Neural progenitor cell (in vitro differentiated cells): ENCODE results near the gene PHF20. TPM values are rescaled to one million over a fixed set of nuclear protein-coding genes. Genes with fewer than 3 reads are reported as not detected.

Source experiments
- DNase-seq: peaks from one replicate; pipeline ENCODE4 v3.0.0-alpha.2; 2016; ENCODE audit warnings: low spot score
- H2AFZ ChIP-seq: fragments of 200-600 bp; sonication (generic); replicated peaks from 2 replicates; pipeline ENCODE4 v1.6.1; 2016; ENCODE audit warnings: antibody characterized with exemption
- H3F3A ChIP-seq: fragments of 200-600 bp; sonication (generic); 2 replicates; pipeline ENCODE4 v1.6.1; 2016; ENCODE audit warnings: antibody characterized with exemption, low read depth
- H3K27ac ChIP-seq: fragments of 200-600 bp; sonication (generic); 2 replicates; pipeline ENCODE4 v1.5.1; 2016; ENCODE audit warnings: mild to moderate bottlenecking
- H3K27me3 ChIP-seq: fragments of 200-600 bp; sonication (generic); 2 replicates; pipeline ENCODE4 v1.6.1; 2016; ENCODE audit warnings: mild to moderate bottlenecking, moderate library complexity
- H3K36me3 ChIP-seq: fragments of 200-600 bp; sonication (generic); 2 replicates; pipeline ENCODE4 v1.5.1; 2016
- H3K4me1 ChIP-seq: fragments of 200-600 bp; sonication (generic); 2 replicates; pipeline ENCODE4 v1.6.1; 2016; ENCODE audit warnings: mixed run types
- H3K4me2 ChIP-seq: fragments of 200-600 bp; sonication (generic); 2 replicates; pipeline ENCODE4 v1.6.1; 2016
- H3K4me3 ChIP-seq: fragments of 200-600 bp; sonication (generic); 2 replicates; pipeline ENCODE4 v1.5.1; 2016
- H3K79me2 ChIP-seq: fragments of 200-600 bp; sonication (generic); 2 replicates; pipeline ENCODE4 v1.6.1; 2016; ENCODE audit warnings: low read depth
- H3K9ac ChIP-seq: fragments of 200-600 bp; sonication (generic); 2 replicates; pipeline ENCODE4 v1.6.1; 2016
- H3K9me3 ChIP-seq: fragments of 200-600 bp; sonication (generic); 2 replicates; pipeline ENCODE4 v1.5.1; 2016; ENCODE audit warnings: low read depth
- H4K20me1 ChIP-seq: fragments of 200-600 bp; sonication (generic); 2 replicates; pipeline ENCODE4 v1.6.1; 2016; ENCODE audit warnings: low read depth
- H3K27ac Mint-ChIP-seq: 3 replicates; pipeline ENCODE4 v1.8.0; 2021; ENCODE audit warnings: mixed read lengths
- H3K27me3 Mint-ChIP-seq: 2 replicates; pipeline ENCODE4 v1.8.0; 2022; ENCODE audit warnings: low read depth, mild to moderate bottlenecking, inconsistent platforms, moderate library complexity, mixed read lengths; ENCODE audit not compliant: insufficient read depth
- H3K36me3 Mint-ChIP-seq: 3 replicates; pipeline ENCODE4 v1.8.0; 2021; ENCODE audit warnings: mixed read lengths
- H3K4me1 Mint-ChIP-seq: 3 replicates; pipeline ENCODE4 v1.8.0; 2021; ENCODE audit warnings: mixed read lengths
- H3K4me3 Mint-ChIP-seq: 3 replicates; pipeline ENCODE4 v1.8.0; 2021; ENCODE audit warnings: mild to moderate bottlenecking, moderate library complexity, mixed read lengths
- H3K9me3 Mint-ChIP-seq: 3 replicates; pipeline ENCODE4 v1.8.0; 2020; ENCODE audit warnings: mixed read lengths
- CTCF ChIP-seq: fragments of 200-600 bp; sonication (generic); IDR thresholded peaks from 2 replicates; pipeline ENCODE4 v1.5.1; 2017; ENCODE audit warnings: antibody characterized with exemption, mild to moderate bottlenecking
- EZH2 ChIP-seq: fragments of 200-600 bp; sonication (generic); IDR thresholded peaks from 2 replicates; pipeline ENCODE4 v1.6.1; 2017; ENCODE audit warnings: antibody characterized with exemption, mild to moderate bottlenecking, moderate library complexity
- EZH2phosphoT487 ChIP-seq: fragments of 200-600 bp; sonication (generic); IDR thresholded peaks from 2 replicates; pipeline ENCODE4 v1.6.1; 2017; ENCODE audit warnings: antibody characterized with exemption
- total RNA-seq: library from RNA; depleted of rRNA; stranded (reverse); fragments of >200 nt; gene quantifications from 2 replicates; pipeline ENCODE4 v1.2.3, GENCODE V29; 2015; ENCODE audit warnings: low replicate concordance

Gene PHF20
- total RNA-seq, 1 donor from 2014 or later: 54.7 TPM

- peaks cover 32% of the 10 kb centered on the region for H3K36me3 Mint-ChIP-seq
- H3K27ac Mint-ChIP-seq: no peak overlapping the region
These were observed 44.7 kb upstream of the PHF20 start for GRCh38 chr20:35726842-35727711.

GRCh38 chr20:35729283-35729807 lies 42.5 kb upstream of the PHF20 start:
- Histone ChIP-seq H3K9ac (no peak overlapping the region), H2AFZ (no peak overlapping the region), H3K79me2 (peaks cover 100% of the 10 kb centered on the region), H3K36me3 (peaks cover 55% of the 10 kb centered on the region), H3K4me1 (no peaks in the 10 kb centered on the region), H3K27ac (no peak overlapping the region), H3K4me2 (no peak overlapping the region), H3K27me3 (no peaks in the 10 kb centered on the region), H3F3A (peaks cover 41% of the 10 kb centered on the region), H4K20me1 (peaks cover 97% of the 10 kb centered on the region), H3K4me3 (no peak overlapping the region), H3K9me3 (no peaks in the 10 kb centered on the region)
- Mint-ChIP-seq H3K27ac (no peak overlapping the region), H3K4me3 (no peak overlapping the region), H3K27me3 (no peaks in the 10 kb centered on the region), H3K4me1 (no peaks in the 10 kb centered on the region), H3K36me3 (peaks cover 34% of the 10 kb centered on the region), H3K9me3 (no peaks in the 10 kb centered on the region)
- DNase-seq: no peak
- TF ChIP-seq EZH2 (no peak), CTCF (no peak), EZH2phosphoT487 (no peak)

More at GRCh38 chr20:35726842-35727711, 44.7 kb upstream of the PHF20 start:
- Mint-ChIP-seq H3K4me3 (no peak overlapping the region), H3K27me3 (no peaks in the 10 kb centered on the region), H3K9me3 (no peaks in the 10 kb centered on the region), H3K4me1 (no peaks in the 10 kb centered on the region)
- Histone ChIP-seq H3K4me1 (no peaks in the 10 kb centered on the region), H2AFZ (no peak overlapping the region), H3K4me2 (no peak overlapping the region), H3K27ac (no peak overlapping the region), H3K9ac (no peak overlapping the region), H3K9me3 (no peaks in the 10 kb centered on the region), H3F3A (peaks cover 38% of the 10 kb centered on the region), H3K79me2 (peaks cover 100% of the 10 kb centered on the region), H4K20me1 (peaks cover 97% of the 10 kb centered on the region), H3K27me3 (no peaks in the 10 kb centered on the region), H3K4me3 (no peak overlapping the region), H3K36me3 (peaks cover 62% of the 10 kb centered on the region)
- no peak for TF ChIP-seq EZH2phosphoT487
- no peak for TF ChIP-seq CTCF
- TF ChIP-seq EZH2: no peak
- no peak for DNase-seq

GRCh38 chr20:35729836-35730582 lies 41.8 kb upstream of the PHF20 start:
- TF ChIP-seq CTCF (no peak), EZH2 (no peak), EZH2phosphoT487 (no peak)
- no peaks in the 10 kb centered on the region for H3K27me3 ChIP-seq
- H3K4me2 ChIP-seq: no peak overlapping the region
- Mint-ChIP-seq H3K4me1 (no peaks in the 10 kb centered on the region), H3K9me3 (no peaks in the 10 kb centered on the region), H3K27ac (no peak overlapping the region), H3K36me3 (peaks cover 32% of the 10 kb centered on the region), H3K4me3 (no peak overlapping the region), H3K27me3 (no peaks in the 10 kb centered on the region)
- H3K36me3 ChIP-seq: peaks cover 56% of the 10 kb centered on the region
- H4K20me1 ChIP-seq: peaks cover 97% of the 10 kb centered on the region
- peaks cover 48% of the 10 kb centered on the region for H3F3A ChIP-seq
- no peak for DNase-seq
- no peak overlapping the region for H3K27ac ChIP-seq
- no peaks in the 10 kb centered on the region for H3K4me1 ChIP-seq
- H3K9ac ChIP-seq: no peak overlapping the region
- H3K79me2 ChIP-seq: peaks cover 100% of the 10 kb centered on the region
- H3K4me3 ChIP-seq: no peak overlapping the region
- H2AFZ ChIP-seq: no peak overlapping the region
- H3K9me3 ChIP-seq: no peaks in the 10 kb centered on the region
